Gastroesophageal sphincter (tissue), 3 donors: ENCODE results near the gene ACTL6A.

Experiments used
- EP300 ChIP-seq: sonication (generic); formaldehyde crosslinking; IDR thresholded peaks from one replicate; pipeline ENCODE4 v1.6.1; 2017; ENCODE audit warnings: antibody characterized with exemption, mild to moderate bottlenecking
- POLR2AphosphoS5 ChIP-seq: sonication (generic); formaldehyde crosslinking; IDR thresholded peaks from one replicate; pipeline ENCODE4 v1.6.1; 2017; ENCODE audit warnings: antibody characterized with exemption
- TF ChIP-seq, protein P1 (sequence below), 4 experiments: fragments of 200-600 bp in 2 of 4; fragments of 450-650 bp in 2 of 4; sonication (generic) in 1 of 4; IDR thresholded peaks; one replicate each; pipeline ENCODE4 v1.5.1; 2017 to 2019; ENCODE audit warnings: antibody characterized with exemption in 4 of 4, mild to moderate bottlenecking in 2 of 4, moderate library complexity in 2 of 4

DNA sequence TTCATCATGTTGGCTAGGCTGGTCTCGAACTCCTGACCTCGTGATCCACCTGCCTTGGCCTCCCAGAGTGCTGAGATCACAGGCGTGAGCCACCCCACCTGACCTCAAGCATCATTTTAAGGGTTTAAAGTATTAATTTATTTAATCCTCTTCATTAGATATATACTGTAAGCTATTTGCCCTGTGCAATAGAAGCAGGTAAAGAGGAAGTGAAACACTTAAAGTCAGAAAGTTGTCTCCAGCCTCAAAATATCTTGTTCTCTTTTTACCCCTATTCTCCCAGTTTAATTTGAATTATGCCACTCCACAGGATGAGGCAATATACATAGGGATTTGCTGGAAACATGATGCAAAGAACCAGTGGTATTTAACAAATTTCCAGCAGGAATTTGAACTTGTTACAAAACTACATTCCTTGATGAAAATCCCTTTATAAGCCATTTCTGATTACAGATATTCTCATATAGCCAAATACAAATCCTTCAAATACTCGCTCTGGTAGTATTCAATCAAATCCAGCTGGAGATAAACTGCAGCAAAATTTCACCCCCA lies 43.9 kb downstream of the ACTL6A start:
- TF ChIP-seq, protein P1, sequence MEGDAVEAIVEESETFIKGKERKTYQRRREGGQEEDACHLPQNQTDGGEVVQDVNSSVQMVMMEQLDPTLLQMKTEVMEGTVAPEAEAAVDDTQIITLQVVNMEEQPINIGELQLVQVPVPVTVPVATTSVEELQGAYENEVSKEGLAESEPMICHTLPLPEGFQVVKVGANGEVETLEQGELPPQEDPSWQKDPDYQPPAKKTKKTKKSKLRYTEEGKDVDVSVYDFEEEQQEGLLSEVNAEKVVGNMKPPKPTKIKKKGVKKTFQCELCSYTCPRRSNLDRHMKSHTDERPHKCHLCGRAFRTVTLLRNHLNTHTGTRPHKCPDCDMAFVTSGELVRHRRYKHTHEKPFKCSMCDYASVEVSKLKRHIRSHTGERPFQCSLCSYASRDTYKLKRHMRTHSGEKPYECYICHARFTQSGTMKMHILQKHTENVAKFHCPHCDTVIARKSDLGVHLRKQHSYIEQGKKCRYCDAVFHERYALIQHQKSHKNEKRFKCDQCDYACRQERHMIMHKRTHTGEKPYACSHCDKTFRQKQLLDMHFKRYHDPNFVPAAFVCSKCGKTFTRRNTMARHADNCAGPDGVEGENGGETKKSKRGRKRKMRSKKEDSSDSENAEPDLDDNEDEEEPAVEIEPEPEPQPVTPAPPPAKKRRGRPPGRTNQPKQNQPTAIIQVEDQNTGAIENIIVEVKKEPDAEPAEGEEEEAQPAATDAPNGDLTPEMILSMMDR (IDR thresholded peaks at IDR 0.05): no peak
- TF ChIP-seq EP300: no peak
- TF ChIP-seq POLR2AphosphoS5: no peak
